ENCODE results near the gene HVCN1.

DNA sequence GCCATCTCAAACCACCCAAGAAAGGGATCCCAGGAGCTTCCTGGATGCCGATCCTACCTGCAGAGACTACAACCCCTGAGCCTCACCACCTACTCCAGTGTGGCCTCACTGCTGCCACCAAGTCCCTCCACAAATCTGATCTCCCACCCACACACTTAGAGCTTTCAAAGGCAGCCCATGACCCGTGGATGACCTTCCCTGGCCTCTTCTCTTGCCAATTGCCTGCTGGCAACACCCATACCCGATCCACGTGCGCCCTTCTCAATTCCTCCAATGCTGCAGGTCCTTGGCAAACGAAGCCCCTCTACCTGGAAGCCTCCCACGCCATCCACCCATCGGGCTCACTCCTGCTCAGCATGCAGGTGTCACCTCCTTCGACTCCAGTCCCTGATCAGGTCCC lies 30.7 kb downstream of the HVCN1 start:
- TF ChIP-seq, protein P1, sequence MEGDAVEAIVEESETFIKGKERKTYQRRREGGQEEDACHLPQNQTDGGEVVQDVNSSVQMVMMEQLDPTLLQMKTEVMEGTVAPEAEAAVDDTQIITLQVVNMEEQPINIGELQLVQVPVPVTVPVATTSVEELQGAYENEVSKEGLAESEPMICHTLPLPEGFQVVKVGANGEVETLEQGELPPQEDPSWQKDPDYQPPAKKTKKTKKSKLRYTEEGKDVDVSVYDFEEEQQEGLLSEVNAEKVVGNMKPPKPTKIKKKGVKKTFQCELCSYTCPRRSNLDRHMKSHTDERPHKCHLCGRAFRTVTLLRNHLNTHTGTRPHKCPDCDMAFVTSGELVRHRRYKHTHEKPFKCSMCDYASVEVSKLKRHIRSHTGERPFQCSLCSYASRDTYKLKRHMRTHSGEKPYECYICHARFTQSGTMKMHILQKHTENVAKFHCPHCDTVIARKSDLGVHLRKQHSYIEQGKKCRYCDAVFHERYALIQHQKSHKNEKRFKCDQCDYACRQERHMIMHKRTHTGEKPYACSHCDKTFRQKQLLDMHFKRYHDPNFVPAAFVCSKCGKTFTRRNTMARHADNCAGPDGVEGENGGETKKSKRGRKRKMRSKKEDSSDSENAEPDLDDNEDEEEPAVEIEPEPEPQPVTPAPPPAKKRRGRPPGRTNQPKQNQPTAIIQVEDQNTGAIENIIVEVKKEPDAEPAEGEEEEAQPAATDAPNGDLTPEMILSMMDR (IDR thresholded peaks at IDR 0.05): no peak
- no peak for TF ChIP-seq POLR2A (IDR thresholded peaks at IDR 0.05)
- TF ChIP-seq EP300 (IDR thresholded peaks at IDR 0.05): no peak
